Activated CD4-positive, alpha-beta T cell treated with anti-CD3 and anti-CD28 coated beads, Interleukin-2, amount 10 ng/mL, durations not matched to agents 24 days and 14 days (primary cell): ENCODE measurements around the gene CAMKMT. TPM values are rescaled to one million over a fixed set of nuclear protein-coding genes. Genes with fewer than 3 reads are reported as not detected.

ENCODE experiments used
- DNase-seq: peaks from one replicate; pipeline ENCODE4 v3.0.0; 2022
- H3K27ac Mint-ChIP-seq: one replicate; pipeline ENCODE4 v1.8.0; 2022; ENCODE audit warnings: mild to moderate bottlenecking, mixed read lengths
- H3K27me3 Mint-ChIP-seq: one replicate; pipeline ENCODE4 v1.8.0; 2022; ENCODE audit warnings: mixed read lengths
- H3K36me3 Mint-ChIP-seq: one replicate; pipeline ENCODE4 v1.8.0; 2022; ENCODE audit warnings: low read depth, mild to moderate bottlenecking, mixed read lengths
- H3K4me1 Mint-ChIP-seq: one replicate; pipeline ENCODE4 v1.8.0; 2021; ENCODE audit warnings: mixed read lengths
- H3K4me3 Mint-ChIP-seq: one replicate; pipeline ENCODE4 v1.8.0; 2022; ENCODE audit warnings: mild to moderate bottlenecking, moderate library complexity, mixed read lengths
- H3K9me3 Mint-ChIP-seq: one replicate; pipeline ENCODE4 v1.8.0; 2021; ENCODE audit warnings: mixed read lengths
- intact Hi-C: fragments of 100-400 bp; cut with micrococcal nuclease; formaldehyde crosslinking; loops from one replicate; pipeline ENCODE4 v1.15.1; 2023
- total RNA-seq: library from RNA; stranded (reverse); gene quantifications from 2 replicates; pipeline ENCODE4 v1.2.3, GENCODE V29; 2022

The CAMKMT gene
- total RNA-seq, 1 donor from 2014 or later, result 16.2 TPM

DNA sequence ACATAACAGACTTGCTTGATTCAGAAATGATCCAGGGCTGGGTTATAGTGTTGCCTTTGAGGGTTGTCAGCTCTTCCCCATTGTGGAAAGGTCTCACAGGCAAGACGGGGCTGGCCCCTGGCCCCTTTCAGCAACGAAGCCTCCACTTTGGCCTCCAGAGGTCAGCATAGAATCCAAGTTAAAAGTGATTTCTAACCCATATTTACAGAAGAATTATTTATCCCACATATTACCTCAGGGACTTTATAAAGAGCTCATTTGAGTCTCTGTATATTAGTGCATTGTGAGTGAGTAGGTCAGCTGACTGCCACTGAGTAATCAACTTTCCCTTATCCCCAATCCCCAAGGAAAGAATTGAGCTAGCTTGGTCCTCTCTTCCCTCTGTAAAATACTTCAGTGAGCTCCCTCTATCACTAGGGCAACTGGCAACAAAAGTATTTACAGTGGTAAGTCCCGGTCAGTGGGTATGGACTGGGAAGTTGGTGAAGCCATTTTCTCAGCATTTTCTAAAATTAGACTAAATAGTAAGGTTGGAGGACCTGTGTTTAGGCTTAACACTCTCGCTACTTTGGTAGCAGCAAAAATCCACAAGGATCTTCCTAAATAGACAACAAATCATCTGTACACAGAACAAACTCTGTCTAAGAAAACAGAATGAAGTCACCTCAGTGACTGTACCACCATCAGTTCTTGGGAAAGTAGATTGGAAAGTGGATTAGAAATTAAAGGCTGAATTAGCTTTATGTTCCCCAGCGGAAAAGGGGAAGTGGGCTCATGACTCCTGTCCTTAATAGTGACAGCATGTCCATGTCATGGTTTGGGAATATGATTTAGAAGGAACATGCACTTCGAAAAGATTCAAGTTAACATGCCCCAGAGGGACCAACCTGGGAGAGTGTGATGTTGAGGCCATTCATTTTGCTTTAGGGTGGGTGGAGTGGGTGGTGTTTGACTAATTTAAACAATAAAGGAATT, 408.8 kb downstream of the CAMKMT start:
- H3K4me1 Mint-ChIP-seq, result peaks cover 3% of the 10 kb centered on the region
- H3K9me3 Mint-ChIP-seq, result no peaks in the 10 kb centered on the region
- no peak overlapping the region for H3K4me3 Mint-ChIP-seq
- H3K27ac Mint-ChIP-seq, result no peak overlapping the region
- H3K27me3 Mint-ChIP-seq, result peaks cover 33% of the 10 kb centered on the region
- H3K36me3 Mint-ChIP-seq, result no peaks in the 10 kb centered on the region
- no peak for DNase-seq
- intact Hi-C loops, result no loop called here

DNA sequence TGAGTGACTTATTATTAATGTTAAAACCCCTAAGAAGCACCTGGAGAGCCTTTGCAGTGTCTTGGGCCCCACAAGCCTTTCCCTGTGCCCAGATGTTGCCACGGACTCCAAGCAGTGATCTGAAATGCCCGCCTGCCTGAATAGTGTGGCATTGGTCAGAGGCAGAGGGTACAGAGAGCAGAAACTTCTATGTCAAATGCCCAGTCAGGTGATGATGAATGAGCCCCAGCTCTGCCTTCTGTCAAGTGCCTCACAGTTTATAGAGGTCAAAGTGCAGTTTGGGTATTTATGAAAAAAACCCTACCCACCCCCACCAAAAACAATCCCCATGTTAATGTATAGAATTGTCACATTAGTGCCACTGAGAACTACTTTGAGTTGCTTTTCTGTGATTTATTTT, 409.8 kb downstream of the CAMKMT start:
- no peak overlapping the region for H3K4me3 Mint-ChIP-seq
- intact Hi-C loops, result no loop called here
- H3K27me3 Mint-ChIP-seq, result peaks cover 35% of the 10 kb centered on the region
- no peaks in the 10 kb centered on the region for H3K36me3 Mint-ChIP-seq
- no peak overlapping the region for H3K27ac Mint-ChIP-seq
- H3K4me1 Mint-ChIP-seq, result peaks cover 3% of the 10 kb centered on the region
- DNase-seq, result no peak
- H3K9me3 Mint-ChIP-seq, result no peaks in the 10 kb centered on the region

DNA sequence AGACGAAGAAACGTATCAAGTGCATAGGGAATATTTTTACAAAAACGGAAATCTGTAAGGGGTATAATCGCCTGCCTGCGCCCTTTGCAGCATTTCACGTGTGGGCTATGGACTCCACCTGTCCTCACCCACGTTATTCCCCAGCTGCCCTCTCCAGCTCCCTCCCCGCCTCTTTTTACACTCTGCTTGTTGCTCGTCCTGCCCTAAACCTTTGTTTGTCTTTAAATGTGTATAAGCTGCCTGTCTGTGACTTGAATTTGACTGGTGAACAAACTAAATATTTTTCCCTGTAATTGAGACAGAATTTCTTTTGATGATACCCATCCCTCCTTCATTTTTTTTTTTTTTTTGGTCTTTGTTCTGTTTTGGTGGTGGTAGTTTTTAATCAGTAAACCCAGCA, 410.4 kb downstream of the CAMKMT start:
- H3K36me3 Mint-ChIP-seq, result no peaks in the 10 kb centered on the region
- intact Hi-C loops, result no loop called here
- H3K4me3 Mint-ChIP-seq, result no peak overlapping the region
- peaks cover 31% of the 10 kb centered on the region for H3K27me3 Mint-ChIP-seq
- no peak for DNase-seq
- peaks cover 3% of the 10 kb centered on the region for H3K4me1 Mint-ChIP-seq
- no peak overlapping the region for H3K27ac Mint-ChIP-seq
- no peaks in the 10 kb centered on the region for H3K9me3 Mint-ChIP-seq

DNA sequence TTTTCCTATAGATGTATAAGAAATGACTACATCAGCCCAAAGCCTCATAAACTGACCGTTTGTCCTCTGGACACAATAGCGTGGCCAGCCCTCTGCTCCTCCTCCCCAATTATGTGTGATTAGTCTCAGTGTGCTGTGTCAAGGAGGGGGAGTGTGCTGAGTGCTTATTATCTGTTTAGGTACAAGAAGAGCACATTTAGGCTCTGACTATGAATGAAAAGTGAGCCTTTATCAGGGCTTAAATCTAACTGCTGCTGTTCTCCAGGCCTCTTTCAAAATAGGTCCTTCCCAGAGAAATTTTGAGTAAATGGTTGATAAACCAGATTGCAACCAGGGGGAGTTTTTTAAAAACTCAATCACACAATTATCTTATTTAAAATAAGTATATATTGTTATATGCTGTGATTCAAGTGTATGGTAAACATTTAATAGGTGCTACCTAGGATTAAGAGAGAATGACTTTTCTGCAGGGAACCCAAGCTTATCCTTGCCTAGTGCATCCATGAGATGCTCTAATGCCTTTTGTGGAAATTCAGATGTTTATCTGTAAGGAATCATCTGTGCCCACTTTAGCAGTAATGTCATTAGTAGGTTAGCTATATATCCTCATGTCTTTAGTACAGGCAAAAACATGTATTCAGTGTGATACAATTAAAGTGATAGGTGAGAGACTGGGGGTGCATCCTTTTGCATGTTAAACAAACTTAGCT, 411.1 kb downstream of the CAMKMT start:
- Mint-ChIP-seq H3K27me3 (peaks cover 31% of the 10 kb centered on the region), H3K9me3 (no peaks in the 10 kb centered on the region), H3K36me3 (no peaks in the 10 kb centered on the region), H3K4me1 (peaks cover 5% of the 10 kb centered on the region), H3K27ac (no peak overlapping the region), H3K4me3 (no peak overlapping the region)
- DNase-seq, result no peak
- intact Hi-C loops, result no loop called here

DNA sequence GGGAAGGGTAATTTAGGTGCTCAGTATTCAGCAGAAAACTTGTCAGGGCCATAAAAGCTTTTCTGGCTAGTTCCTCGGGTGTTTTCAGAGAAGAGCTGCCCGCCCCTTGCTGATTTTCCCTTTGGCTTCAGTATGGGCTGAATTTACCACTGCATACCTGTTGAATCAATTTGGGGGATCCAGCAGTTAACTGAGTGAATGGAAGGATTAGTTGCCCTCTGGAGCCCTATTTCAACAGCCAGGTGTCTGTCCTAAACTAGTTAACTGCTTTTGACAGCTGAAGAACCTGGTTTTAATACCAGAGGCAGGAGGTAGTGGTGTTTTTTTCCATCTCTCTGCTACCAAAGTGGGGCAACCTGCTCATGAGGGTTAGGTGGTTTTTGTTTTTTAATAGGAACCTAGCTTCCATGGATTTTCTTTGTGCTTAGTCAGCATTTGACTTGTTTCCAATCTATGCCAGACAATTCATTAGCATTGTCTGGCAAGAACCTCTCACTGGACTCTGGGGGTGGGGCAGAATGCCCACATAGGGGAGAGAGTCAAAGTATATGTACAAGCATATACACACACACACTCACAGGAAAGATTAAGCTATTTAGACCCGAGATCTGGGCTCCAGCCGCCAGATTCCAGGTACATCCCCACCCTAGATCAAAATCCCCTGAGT, 413.2 kb downstream of the CAMKMT start:
- Mint-ChIP-seq H3K9me3 (no peaks in the 10 kb centered on the region), H3K4me3 (no peak overlapping the region), H3K27me3 (peaks cover 21% of the 10 kb centered on the region), H3K27ac (no peak overlapping the region), H3K36me3 (no peaks in the 10 kb centered on the region), H3K4me1 (peaks cover 2% of the 10 kb centered on the region)
- intact Hi-C loops, result no loop called here
- no peak for DNase-seq

DNA sequence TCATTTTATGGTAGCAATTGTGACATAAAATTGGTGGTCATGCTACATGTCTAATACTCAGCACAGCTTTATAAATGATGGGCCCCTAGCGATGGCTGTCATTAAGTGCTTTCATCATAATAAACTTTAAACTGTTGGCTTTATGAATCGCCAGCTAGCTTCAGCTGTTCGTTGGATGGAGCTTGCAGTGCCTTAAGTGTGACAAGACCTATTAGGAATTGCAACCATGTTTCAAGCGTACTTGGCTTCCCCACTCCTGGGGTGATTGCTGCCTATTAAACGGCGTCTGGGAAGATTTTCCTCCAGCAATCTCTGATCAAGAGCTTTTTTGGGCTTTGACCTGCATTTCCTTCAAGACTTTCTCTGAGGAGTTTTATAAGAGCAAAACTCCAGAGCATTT, 415.3 kb downstream of the CAMKMT start:
- H3K27me3 Mint-ChIP-seq, result peaks cover 17% of the 10 kb centered on the region
- no peak overlapping the region for H3K4me3 Mint-ChIP-seq
- H3K9me3 Mint-ChIP-seq, result no peaks in the 10 kb centered on the region
- peaks cover 2% of the 10 kb centered on the region for H3K4me1 Mint-ChIP-seq
- H3K27ac Mint-ChIP-seq, result no peak overlapping the region
- no peaks in the 10 kb centered on the region for H3K36me3 Mint-ChIP-seq
- intact Hi-C loops, result no loop called here
- DNase-seq, result no peak

- intact Hi-C loops, result no loop called here
- Mint-ChIP-seq H3K36me3 (no peaks in the 10 kb centered on the region), H3K27me3 (peaks cover 16% of the 10 kb centered on the region), H3K9me3 (no peaks in the 10 kb centered on the region), H3K4me3 (no peak overlapping the region), H3K4me1 (peaks cover 2% of the 10 kb centered on the region), H3K27ac (no peak overlapping the region)
- DNase-seq, result no peak
Measured at GRCh38 chr2:44777537-44777936, 415.8 kb downstream of the CAMKMT start.

DNA sequence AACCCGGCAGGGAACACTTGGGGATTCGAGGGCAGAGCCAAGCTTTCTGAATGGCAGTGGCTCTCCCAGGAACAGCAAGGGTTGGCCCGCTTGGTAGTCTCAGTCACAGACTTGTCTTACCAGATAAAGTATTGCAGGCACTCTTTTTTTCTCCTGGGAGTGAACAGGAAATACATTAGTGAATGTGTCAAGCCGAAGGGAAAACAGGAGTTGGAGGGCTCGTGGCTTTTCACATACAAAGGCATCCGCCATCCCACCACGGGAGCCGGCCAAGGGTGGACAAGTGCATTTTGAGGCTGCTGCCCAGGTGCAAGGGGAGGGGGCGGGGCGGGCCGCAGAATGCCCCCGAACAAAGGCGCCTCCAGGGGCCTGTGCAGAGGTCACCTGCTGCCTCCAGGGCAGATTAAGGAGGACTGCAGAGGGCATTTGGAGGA, 416.5 kb downstream of the CAMKMT start:
- intact Hi-C loops, result no loop called here
- Mint-ChIP-seq H3K9me3 (no peaks in the 10 kb centered on the region), H3K36me3 (no peaks in the 10 kb centered on the region), H3K27me3 (peaks cover 19% of the 10 kb centered on the region), H3K4me3 (no peak overlapping the region), H3K27ac (no peak overlapping the region), H3K4me1 (peaks cover 2% of the 10 kb centered on the region)
- no peak for DNase-seq

DNA sequence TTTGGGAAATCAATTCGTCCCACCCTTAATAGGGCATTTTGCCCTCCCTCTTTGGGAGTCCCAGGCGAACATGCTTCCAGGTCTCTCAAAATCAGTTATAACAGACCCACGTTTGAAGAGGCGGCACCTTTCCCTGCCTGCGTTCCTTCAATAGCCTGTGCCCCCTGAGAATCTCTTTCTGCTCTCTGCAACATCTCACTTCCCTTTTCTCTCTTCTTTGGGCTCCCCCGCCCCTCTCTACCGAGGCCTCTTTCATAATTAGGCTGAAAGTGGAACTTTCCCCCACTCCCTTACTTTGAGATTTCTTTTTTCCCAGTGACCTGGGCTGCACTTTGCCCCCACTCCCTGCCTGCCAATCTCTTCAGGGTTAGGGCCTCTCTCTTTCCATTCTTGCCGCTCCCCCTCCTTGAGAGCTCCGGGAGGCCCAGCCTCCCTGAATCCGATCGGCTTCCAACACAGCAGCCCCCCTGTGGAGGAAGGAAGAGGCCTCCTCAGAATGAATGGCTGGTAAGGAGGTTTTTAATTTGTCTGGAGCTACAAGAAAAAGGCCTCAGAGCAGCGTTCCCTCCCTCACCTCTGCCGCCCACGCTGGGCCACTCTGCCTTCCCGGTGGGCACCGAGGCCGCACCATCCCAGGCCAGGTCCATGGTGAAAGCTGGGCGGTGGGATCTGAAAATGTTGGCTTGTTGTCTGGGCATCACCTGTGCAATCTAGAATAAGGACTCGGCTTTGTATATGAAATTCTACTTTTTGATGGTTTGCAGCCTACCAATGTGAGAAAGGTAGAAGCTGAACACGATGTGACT, 417.1 kb downstream of the CAMKMT start:
- Mint-ChIP-seq H3K36me3 (no peaks in the 10 kb centered on the region), H3K27ac (no peak overlapping the region), H3K27me3 (peaks cover 19% of the 10 kb centered on the region), H3K4me3 (no peak overlapping the region), H3K4me1 (peaks cover 2% of the 10 kb centered on the region), H3K9me3 (no peaks in the 10 kb centered on the region)
- intact Hi-C loops, result no loop called here
- DNase-seq, result no peak

- intact Hi-C loops, result no loop called here
- peaks cover 19% of the 10 kb centered on the region for H3K27me3 Mint-ChIP-seq
- no peak overlapping the region for H3K4me3 Mint-ChIP-seq
- DNase-seq, result no peak
- H3K27ac Mint-ChIP-seq, result no peak overlapping the region
- no peaks in the 10 kb centered on the region for H3K36me3 Mint-ChIP-seq
- H3K9me3 Mint-ChIP-seq, result no peaks in the 10 kb centered on the region
- peaks cover 2% of the 10 kb centered on the region for H3K4me1 Mint-ChIP-seq
Measured at GRCh38 chr2:44779793-44780192, 418.0 kb downstream of the CAMKMT start.

DNA sequence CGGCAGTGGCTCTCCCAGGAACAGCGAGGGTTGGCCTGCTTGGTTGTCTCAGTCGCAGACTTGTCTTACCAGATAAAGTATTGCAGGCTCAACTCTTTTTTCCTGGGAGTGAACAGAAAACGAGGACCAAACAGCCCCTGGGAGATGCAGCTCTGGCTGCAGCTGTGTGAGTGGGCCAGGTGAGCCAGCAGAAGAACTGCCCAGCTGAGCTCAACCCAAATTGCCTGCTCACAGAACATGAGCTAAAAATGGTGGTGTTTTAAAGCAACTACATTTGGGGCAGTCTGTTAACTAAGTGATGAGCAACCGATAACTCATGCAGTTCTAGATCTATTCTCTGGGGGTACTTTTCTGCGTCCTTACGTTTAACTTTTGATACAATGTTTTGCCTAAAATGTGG, 418.7 kb downstream of the CAMKMT start:
- Mint-ChIP-seq H3K4me1 (peaks cover 2% of the 10 kb centered on the region), H3K36me3 (no peaks in the 10 kb centered on the region), H3K27me3 (peaks cover 16% of the 10 kb centered on the region), H3K9me3 (no peaks in the 10 kb centered on the region), H3K27ac (no peak overlapping the region), H3K4me3 (no peak overlapping the region)
- no peak for DNase-seq
- intact Hi-C loops, result no loop called here

DNA sequence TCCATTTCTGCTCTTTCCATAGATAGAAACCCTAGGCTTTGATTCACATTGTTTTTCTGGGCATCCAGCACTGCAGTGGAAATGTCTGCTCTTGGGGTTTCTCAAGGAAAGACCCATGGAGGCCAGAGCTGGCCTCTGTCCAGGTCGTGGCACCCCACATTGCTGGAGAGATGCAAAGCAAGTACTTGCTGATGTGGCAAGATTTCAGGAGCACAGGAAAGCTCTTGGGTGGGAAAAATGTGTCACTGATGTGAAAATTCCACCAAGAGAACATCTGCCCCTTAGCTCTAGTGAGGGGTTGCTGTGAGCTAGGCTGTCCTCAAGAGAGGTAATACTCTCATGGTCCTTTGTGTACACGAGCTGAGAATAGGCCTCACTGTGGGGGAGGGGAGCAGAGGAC, 423.7 kb downstream of the CAMKMT start:
- H3K4me3 Mint-ChIP-seq, result no peak overlapping the region
- no peak overlapping the region for H3K27ac Mint-ChIP-seq
- intact Hi-C loops, result no loop called here
- no peak for DNase-seq
- H3K27me3 Mint-ChIP-seq, result peaks cover 7% of the 10 kb centered on the region
- no peaks in the 10 kb centered on the region for H3K9me3 Mint-ChIP-seq
- no peaks in the 10 kb centered on the region for H3K36me3 Mint-ChIP-seq
- H3K4me1 Mint-ChIP-seq, result no peaks in the 10 kb centered on the region

DNA sequence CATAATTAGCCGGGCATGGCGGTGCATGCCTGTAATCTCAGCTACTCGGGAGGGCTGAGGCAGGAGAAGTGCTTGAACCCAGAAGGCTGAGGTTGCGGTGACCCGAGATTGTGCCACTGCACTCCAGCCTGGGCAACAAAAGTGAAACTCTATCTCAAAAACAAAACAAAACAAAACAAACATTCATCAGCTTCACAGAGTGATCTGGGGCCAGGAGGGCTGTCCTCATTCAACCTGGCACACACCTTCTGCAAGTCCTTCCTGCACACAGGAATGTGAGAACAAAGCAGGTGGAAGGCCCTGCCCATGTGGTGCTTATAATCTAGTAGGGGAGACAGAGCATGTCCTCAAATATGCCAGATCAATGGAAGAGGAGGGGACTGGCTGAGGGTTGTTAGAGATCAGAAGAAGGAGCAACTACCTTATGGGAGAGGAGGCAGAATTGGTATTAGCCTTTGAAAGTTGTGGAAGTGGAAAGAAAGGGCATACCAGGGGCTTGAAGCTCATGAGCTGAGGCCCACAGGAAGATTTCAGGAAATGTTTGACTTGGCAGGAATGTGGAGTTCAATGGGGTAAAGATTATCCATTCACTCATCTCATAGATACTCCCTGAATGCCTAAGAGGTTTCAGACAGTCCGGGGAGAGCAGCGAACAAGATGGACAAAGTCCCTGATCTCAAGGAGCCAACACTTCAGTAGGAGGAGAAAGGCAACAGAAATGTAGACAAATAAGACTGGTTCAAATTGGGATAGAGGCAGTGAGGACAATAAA, 424.5 kb downstream of the CAMKMT start:
- Mint-ChIP-seq H3K9me3 (no peaks in the 10 kb centered on the region), H3K27me3 (peaks cover 7% of the 10 kb centered on the region), H3K4me3 (no peak overlapping the region), H3K4me1 (no peaks in the 10 kb centered on the region), H3K27ac (no peak overlapping the region), H3K36me3 (no peaks in the 10 kb centered on the region)
- no peak for DNase-seq
- intact Hi-C loops, result no loop called here
